GM18909 (cell line): ENCODE measurements around the gene PGM5.

Experiments
- ATAC-seq: cut with Tn5 transposase; IDR thresholded peaks from one replicate; pipeline ENCODE4 v1.9.1; 2021; ENCODE audit warnings: mild to moderate bottlenecking; ENCODE audit not compliant: unreplicated experiment, poor library complexity

PGM5 gene

DNA sequence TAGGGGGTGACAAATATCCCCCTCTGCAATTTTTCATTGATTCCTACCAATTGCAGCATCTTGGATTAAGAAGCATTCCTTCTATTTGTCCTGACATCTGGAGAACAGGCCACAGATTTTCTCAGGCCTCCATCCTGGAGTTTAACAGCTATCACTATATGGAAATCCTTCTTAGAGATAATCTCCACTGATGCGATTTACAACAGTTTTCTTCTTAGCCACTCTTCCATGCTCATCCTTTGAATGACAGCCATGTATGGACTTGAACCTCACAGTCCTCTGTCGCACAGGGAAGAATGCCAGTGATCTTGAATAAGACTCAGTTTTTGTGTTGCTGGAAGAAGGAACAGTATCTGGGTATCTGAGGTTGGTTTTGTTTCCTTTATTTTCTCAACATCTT, 73.2 kb downstream of the PGM5 start:
- ATAC-seq, result no peak

DNA sequence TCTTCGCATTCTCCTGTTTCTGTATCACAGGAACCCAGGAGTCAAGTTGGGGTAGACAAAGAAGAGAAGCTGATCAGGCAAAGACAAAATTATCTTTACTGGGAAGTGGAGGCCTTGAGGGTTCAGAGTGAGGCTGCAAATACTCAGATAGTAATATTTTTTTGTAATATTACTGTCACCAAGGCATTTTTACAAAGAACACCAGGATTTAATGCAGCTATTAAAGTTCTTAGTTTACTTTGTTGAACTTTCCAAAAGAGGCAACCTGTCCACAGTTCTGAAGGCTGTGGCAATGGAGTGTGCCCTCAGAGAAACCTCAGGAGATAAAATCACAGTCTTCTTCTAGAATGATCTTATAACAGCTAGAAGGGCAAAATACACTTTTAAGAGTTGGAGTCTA, 74.9 kb downstream of the PGM5 start:
- no peak for ATAC-seq

GRCh38 chr9:68433531-68434110, 77.2 kb downstream of the PGM5 start:
- no peak for ATAC-seq

- no peak for ATAC-seq
These were observed 81.4 kb downstream of the PGM5 start for GRCh38 chr9:68437785-68438184.

- no peak for ATAC-seq
These were observed 87.2 kb downstream of the PGM5 start for GRCh38 chr9:68443624-68444023.

- no peak for ATAC-seq
These were observed 90.4 kb downstream of the PGM5 start for GRCh38 chr9:68446836-68447235.

- no peak for ATAC-seq
These were observed 91.2 kb downstream of the PGM5 start for GRCh38 chr9:68447611-68448010.

- ATAC-seq, result no peak
These were observed 98.3 kb downstream of the PGM5 start for GRCh38 chr9:68454579-68455334.

DNA sequence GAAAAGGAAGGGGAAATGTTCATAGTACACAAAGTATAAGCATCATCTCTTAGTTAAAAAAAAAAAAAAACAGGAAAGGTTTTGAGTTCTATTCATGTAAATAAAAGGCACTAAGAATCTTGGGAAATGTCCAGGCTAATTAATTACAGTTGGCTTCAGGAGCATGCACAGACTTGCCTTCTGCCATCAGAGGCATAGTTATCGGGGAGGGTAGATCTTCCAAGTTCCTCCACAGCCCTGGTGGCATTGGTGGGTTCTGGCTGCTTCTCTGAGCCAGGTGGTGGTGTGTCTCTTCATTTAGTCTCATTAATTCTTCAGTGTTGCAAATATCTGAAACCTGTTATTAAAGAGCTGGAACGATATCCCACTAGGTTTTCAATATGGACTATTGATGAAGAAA, 99.0 kb downstream of the PGM5 start:
- ATAC-seq, result no peak

- no peak for ATAC-seq
These were observed 101.4 kb downstream of the PGM5 start for GRCh38 chr9:68457803-68458202.

DNA sequence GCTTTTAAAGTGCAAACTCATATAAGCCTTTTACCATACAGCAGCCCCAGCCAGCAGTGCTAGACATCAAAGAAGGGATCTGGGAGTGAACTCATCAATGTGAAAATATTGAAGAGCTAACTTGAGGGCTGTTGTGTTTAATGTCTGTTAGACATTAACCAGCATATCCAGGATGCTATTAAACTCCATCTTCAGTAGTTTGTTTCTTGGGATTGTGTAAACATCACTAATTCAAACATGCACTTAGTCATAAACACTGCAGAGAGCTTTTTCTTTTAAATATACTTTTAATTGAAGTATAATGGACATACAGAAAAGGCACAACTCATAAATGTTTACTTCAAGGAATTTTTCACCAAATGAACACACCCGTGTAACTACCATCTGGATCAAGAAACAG, 102.5 kb downstream of the PGM5 start:
- no peak for ATAC-seq

- ATAC-seq, result no peak
These were observed 105.8 kb downstream of the PGM5 start for GRCh38 chr9:68462105-68462775.

- ATAC-seq, result no peak
These were observed 113.7 kb downstream of the PGM5 start for GRCh38 chr9:68470067-68470466.

- ATAC-seq, result no peak
These were observed 114.2 kb downstream of the PGM5 start for GRCh38 chr9:68470634-68471033.

GRCh38 chr9:68472119-68472518, 115.7 kb downstream of the PGM5 start:
- ATAC-seq, result no peak

GRCh38 chr9:68473790-68474189, 117.4 kb downstream of the PGM5 start:
- ATAC-seq, result no peak

DNA sequence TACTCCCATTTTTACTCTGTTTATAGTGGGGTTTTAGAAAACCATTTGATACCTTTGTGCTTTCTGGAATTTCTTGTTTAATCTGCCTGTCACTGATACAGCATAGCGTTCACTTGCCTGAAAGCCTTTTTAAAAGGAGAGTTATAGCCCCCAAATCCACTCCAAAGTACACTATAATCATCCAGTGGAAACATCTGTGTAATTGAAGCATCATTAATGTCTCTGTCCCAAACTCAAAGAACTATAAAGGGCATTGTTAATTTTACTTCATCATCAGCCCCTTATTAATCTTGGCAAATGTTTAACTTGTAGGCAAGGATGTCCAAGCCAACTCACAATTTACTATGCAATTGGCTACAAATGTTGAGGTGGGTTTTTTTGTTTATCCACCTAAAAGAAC, 120.0 kb downstream of the PGM5 start:
- ATAC-seq, result no peak

- ATAC-seq, result no peak
These were observed 120.4 kb downstream of the PGM5 start for GRCh38 chr9:68476847-68477246.

DNA sequence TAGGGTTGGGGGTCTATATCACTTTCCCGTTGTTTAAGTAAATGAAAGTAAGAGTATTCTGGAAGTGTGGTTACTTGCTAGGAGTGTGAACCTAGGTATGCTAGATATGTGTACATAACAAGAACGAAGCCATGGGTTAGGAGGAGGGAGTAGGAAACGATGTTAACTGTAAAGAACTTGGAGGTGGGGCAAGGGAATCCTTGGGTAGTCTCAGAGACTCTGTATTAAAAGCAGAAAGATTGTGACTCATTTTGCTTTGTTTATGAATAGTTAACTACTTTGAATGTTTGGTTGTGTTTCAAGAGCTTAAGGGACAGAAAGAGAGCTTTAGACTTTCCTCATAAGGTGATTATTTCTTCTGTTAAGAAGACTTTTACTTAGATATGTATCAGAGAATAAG, 124.4 kb downstream of the PGM5 start:
- no peak for ATAC-seq

GRCh38 chr9:68482548-68482947, 126.1 kb downstream of the PGM5 start:
- no peak for ATAC-seq

GRCh38 chr9:68488126-68488525, 131.7 kb downstream of the PGM5 start:
- no peak for ATAC-seq

DNA sequence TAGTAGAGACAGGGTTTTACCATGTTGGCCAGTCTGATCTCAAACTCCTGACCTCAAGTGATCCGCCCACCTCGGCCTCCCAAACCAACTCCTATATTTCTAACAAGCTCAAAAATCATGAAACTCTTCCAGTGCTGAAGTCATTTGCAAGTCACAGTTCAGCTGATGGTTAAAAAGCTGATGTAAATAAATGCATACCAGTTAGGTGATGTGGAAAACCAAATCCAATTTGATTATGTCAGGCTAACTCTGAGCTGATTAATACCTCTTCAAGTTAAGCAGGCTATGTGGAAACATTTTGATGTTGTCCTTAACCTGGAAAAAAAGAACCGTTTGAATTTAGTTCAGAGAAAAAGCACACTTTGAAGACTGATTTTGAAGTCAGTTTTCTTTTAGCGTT, 133.2 kb downstream of the PGM5 start:
- ATAC-seq, result no peak
